Thyroid gland (tissue), 4 donors: Measurements from ENCODE around the gene C22orf15.

ENCODE experiments used
- POLR2A ChIP-seq, 2 donors: fragments of 450-650 bp; IDR thresholded peaks; one replicate each; pipeline ENCODE4 v1.6.1; 2017; ENCODE audit warnings: antibody characterized with exemption in 2 of 2, mild to moderate bottlenecking in 2 of 2, moderate library complexity in 1 of 2
- TF ChIP-seq, protein P1 (sequence below), 6 experiments: fragments of 200-600 bp in 3 of 6; fragments of 450-650 bp in 3 of 6; sonication (generic) in 3 of 6; IDR thresholded peaks; one replicate each; pipeline ENCODE4 v1.5.1; 2016 to 2019; ENCODE audit warnings: antibody characterized with exemption in 6 of 6, mild to moderate bottlenecking in 2 of 6, inconsistent platforms in 1 of 6, moderate library complexity in 1 of 6

DNA sequence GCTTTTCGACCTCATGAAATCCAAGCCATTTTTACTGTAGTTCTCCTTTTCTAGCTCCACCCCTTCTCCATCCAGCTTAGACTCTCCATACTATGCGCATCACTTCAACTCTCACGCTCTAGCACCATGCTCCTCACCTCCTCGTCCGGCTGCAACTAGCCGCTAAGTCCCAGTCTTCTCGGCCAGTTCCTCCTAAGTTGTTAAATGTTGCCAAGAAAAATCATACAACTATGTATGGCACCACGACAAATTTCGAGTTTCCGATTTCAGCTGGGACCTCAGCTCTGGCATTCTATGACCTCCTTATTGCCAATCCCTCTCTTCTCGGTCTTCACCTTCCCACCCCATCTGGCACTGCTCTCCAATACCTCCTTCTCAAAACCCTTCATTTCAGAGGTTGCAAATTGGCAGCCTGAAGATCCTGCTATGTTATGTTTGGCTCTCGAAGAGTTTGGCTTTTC is 12.9 kb upstream of the C22orf15 start:
- TF ChIP-seq, protein P1, sequence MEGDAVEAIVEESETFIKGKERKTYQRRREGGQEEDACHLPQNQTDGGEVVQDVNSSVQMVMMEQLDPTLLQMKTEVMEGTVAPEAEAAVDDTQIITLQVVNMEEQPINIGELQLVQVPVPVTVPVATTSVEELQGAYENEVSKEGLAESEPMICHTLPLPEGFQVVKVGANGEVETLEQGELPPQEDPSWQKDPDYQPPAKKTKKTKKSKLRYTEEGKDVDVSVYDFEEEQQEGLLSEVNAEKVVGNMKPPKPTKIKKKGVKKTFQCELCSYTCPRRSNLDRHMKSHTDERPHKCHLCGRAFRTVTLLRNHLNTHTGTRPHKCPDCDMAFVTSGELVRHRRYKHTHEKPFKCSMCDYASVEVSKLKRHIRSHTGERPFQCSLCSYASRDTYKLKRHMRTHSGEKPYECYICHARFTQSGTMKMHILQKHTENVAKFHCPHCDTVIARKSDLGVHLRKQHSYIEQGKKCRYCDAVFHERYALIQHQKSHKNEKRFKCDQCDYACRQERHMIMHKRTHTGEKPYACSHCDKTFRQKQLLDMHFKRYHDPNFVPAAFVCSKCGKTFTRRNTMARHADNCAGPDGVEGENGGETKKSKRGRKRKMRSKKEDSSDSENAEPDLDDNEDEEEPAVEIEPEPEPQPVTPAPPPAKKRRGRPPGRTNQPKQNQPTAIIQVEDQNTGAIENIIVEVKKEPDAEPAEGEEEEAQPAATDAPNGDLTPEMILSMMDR (IDR thresholded peaks at IDR 0.05), result no peak
- TF ChIP-seq POLR2A (IDR thresholded peaks at IDR 0.05), result no peak
